ENCODE measurements around the gene NDUFB10. TPM values are rescaled to one million over a fixed set of nuclear protein-coding genes. Genes with fewer than 3 reads are reported as not detected.

NDUFB10 gene
- total and polyA plus RNA-seq, 10 of the 15 experiments (the other 5 are each of a cell fraction or from before 2014, with no cell fraction given): 52.2 to 319 (median 130) TPM

GRCh38 chr16:1913327-1914083 lies 45.8 kb upstream of the NDUFB10 start:
- FAIRE-seq (no peak), ATAC-seq (0 out of 3 replicates have a peak, but pooled peaks have one; percentile 19), DNase-seq (ENCODE audit: low read depth, low spot score) (no peak)
- ChIA-PET CTCF (no interaction called here), POLR2A (no interaction called here), RAD21 (ENCODE audit: unreplicated experiment) (no interaction called here), SMC1A (ENCODE audit: uncharacterized antibody, unreplicated experiment) (no interaction called here)
- intact Hi-C loops (cut with micrococcal nuclease; ENCODE audit: unreplicated experiment) (no loop called here), in situ Hi-C loops (cut with MboI) (no loop called here)
- no peak overlapping the region for H3K9ac ChIP-seq (ENCODE audit: control insufficient read depth, insufficient read depth, low read length)
- H3K4me2 ChIP-seq (ENCODE audit: control insufficient read depth, insufficient read depth): no peak overlapping the region
- no peaks in the 10 kb centered on the region for H3K79me2 ChIP-seq (ENCODE audit: control insufficient read depth, insufficient read depth, low read length)
- H3K36me3 ChIP-seq (ENCODE audit: control insufficient read depth in 2 of 2, insufficient read depth in 2 of 2, low read length in 1 of 2): no peaks in the 10 kb centered on the region
- H3K4me3 ChIP-seq: no peak overlapping the region
- no peaks in the 10 kb centered on the region for H4K20me1 ChIP-seq (ENCODE audit: control insufficient read depth, insufficient read depth)
- no peak overlapping the region for H3K27ac ChIP-seq (ENCODE audit: control insufficient read depth, insufficient read depth)
- no TSS peak for BruUV-seq (replicated peaks)
- 22% methylated on average over 19 of the region's 21 CpGs for WGBS (ENCODE audit: insufficient coverage, insufficient replicate concordance, low lambda C conversion rate, missing lambda C conversion rate)
- H3K4me1 ChIP-seq (ENCODE audit: control insufficient read depth, insufficient read depth, low read length): no peaks in the 10 kb centered on the region
- H2AFZ ChIP-seq (ENCODE audit: control insufficient read depth, low read depth, low read length): no peak overlapping the region
- no peaks in the 10 kb centered on the region for H3K9me3 ChIP-seq (replicated peaks; ENCODE audit: control insufficient read depth, insufficient read depth, low read length)
- peaks cover 4 to 6% of the 10 kb centered on the region in 2 experiments; a peak in 3 of 4 replicates for H3K27me3 ChIP-seq (replicated peaks in 1 of 2; ENCODE audit: control insufficient read depth in 2 of 2, insufficient read depth in 2 of 2, low read length in 1 of 2)
- no peak for TF ChIP-seq RB1 (IDR thresholded peaks at IDR 0.05; ENCODE audit: borderline replicate concordance)
- TF ChIP-seq ZZZ3 (IDR thresholded peaks at IDR 0.05; ENCODE audit: control insufficient read depth, insufficient read length, low read depth): no peak
- no peak for TF ChIP-seq ASH2L (IDR thresholded peaks at IDR 0.05; ENCODE audit: borderline replicate concordance, low read depth)
- TF ChIP-seq ZBTB40 (IDR thresholded peaks at IDR 0.05; ENCODE audit: borderline replicate concordance): no peak
- no peak for TF ChIP-seq CBX3 (IDR thresholded peaks at IDR 0.05; ENCODE audit: borderline replicate concordance, low read depth)
- no peak for TF ChIP-seq MYB (IDR thresholded peaks at IDR 0.05; ENCODE audit: borderline replicate concordance, low read depth, low read length)
- TF ChIP-seq ATF2 (IDR thresholded peaks at IDR 0.05; ENCODE audit: low read length): no peak
- no peak for TF ChIP-seq RAD51 (IDR thresholded peaks at IDR 0.05)
- TF ChIP-seq RUNX3 (IDR thresholded peaks at IDR 0.05; ENCODE audit: low read length): no peak
- TF ChIP-seq, protein P1, sequence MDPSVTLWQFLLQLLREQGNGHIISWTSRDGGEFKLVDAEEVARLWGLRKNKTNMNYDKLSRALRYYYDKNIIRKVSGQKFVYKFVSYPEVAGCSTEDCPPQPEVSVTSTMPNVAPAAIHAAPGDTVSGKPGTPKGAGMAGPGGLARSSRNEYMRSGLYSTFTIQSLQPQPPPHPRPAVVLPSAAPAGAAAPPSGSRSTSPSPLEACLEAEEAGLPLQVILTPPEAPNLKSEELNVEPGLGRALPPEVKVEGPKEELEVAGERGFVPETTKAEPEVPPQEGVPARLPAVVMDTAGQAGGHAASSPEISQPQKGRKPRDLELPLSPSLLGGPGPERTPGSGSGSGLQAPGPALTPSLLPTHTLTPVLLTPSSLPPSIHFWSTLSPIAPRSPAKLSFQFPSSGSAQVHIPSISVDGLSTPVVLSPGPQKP (IDR thresholded peaks at IDR 0.05; ENCODE audit: low read depth, low read length): no peak
- TF ChIP-seq DPF2 (IDR thresholded peaks at IDR 0.05): no peak
- no peak for TF ChIP-seq BHLHE40 (IDR thresholded peaks at IDR 0.05; ENCODE audit: borderline replicate concordance in 1 of 2, low read depth in 2 of 2, low read length in 1 of 2)
- TF ChIP-seq, protein P2, sequence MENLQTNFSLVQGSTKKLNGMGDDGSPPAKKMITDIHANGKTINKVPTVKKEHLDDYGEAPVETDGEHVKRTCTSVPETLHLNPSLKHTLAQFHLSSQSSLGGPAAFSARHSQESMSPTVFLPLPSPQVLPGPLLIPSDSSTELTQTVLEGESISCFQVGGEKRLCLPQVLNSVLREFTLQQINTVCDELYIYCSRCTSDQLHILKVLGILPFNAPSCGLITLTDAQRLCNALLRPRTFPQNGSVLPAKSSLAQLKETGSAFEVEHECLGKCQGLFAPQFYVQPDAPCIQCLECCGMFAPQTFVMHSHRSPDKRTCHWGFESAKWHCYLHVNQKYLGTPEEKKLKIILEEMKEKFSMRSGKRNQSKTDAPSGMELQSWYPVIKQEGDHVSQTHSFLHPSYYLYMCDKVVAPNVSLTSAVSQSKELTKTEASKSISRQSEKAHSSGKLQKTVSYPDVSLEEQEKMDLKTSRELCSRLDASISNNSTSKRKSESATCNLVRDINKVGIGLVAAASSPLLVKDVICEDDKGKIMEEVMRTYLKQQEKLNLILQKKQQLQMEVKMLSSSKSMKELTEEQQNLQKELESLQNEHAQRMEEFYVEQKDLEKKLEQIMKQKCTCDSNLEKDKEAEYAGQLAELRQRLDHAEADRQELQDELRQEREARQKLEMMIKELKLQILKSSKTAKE (IDR thresholded peaks at IDR 0.05; ENCODE audit: low read depth, poor library complexity, severe bottlenecking): no peak
- TF ChIP-seq ZNF274 (IDR thresholded peaks at IDR 0.05; ENCODE audit: insufficient read depth, insufficient read length): no peak

Data from GM12878 (cell line).